ENCODE results near the gene PGM1. TPM values are rescaled to one million over a fixed set of nuclear protein-coding genes. Genes with fewer than 3 reads are reported as not detected.

The PGM1 gene
- total RNA-seq, 1 donor from 2014 or later = 144 TPM

- H3K36me3 ChIP-seq (ENCODE audit: control insufficient read depth in 3 of 3, insufficient read depth in 3 of 3, low read length in 3 of 3) = peaks cover 2 to 6% (median 3%) of the 10 kb centered on the region in 3 donors
- peak overlapping the region; percentile 67 to 72 (median 69) for H3K9ac ChIP-seq (ENCODE audit: low read depth in 1 of 3, low read length in 3 of 3)
- peaks cover 32 to 58% (median 36%) of the 10 kb centered on the region in 3 donors for H3K4me1 ChIP-seq (ENCODE audit: control insufficient read depth in 3 of 3, insufficient read depth in 3 of 3, low read length in 3 of 3)
- no peaks in the 10 kb centered on the region for H3K9me3 ChIP-seq (ENCODE audit: control insufficient read depth in 3 of 3, low read length in 3 of 3)
- H3K27me3 ChIP-seq (ENCODE audit: control insufficient read depth in 3 of 3, insufficient read depth in 3 of 3, low read length in 3 of 3) = no peaks in the 10 kb centered on the region
- H3K4me3 ChIP-seq (ENCODE audit: low read length in 3 of 3) = peak overlapping the region in 2 of 3 donors; percentile 62 to 68
- H3K27ac ChIP-seq (ENCODE audit: low read depth, low read length) = peak overlapping the region; percentile 19
Observed at GRCh38 chr1:63624911-63625310, 31.7 kb downstream of the PGM1 start.

GRCh38 chr1:63626222-63626621 lies 33.0 kb downstream of the PGM1 start:
- peaks cover 7 to 18% (median 14%) of the 10 kb centered on the region in 3 donors for H3K36me3 ChIP-seq (ENCODE audit: control insufficient read depth in 3 of 3, insufficient read depth in 3 of 3, low read length in 3 of 3)
- peak overlapping the region in 1 of 3 donors; percentile 3 for H3K9ac ChIP-seq (ENCODE audit: low read depth in 1 of 3, low read length in 3 of 3)
- H3K27ac ChIP-seq (ENCODE audit: low read depth, low read length) = peak overlapping the region; percentile 11
- H3K9me3 ChIP-seq (ENCODE audit: control insufficient read depth in 3 of 3, low read length in 3 of 3) = no peaks in the 10 kb centered on the region
- peaks cover 28 to 53% (median 30%) of the 10 kb centered on the region in 3 donors for H3K4me1 ChIP-seq (ENCODE audit: control insufficient read depth in 3 of 3, insufficient read depth in 3 of 3, low read length in 3 of 3)
- H3K4me3 ChIP-seq (ENCODE audit: low read length in 3 of 3) = peak overlapping the region in 2 of 3 donors; percentile 62 to 68
- no peaks in the 10 kb centered on the region for H3K27me3 ChIP-seq (ENCODE audit: control insufficient read depth in 3 of 3, insufficient read depth in 3 of 3, low read length in 3 of 3)

GRCh38 chr1:63628607-63629006 lies 35.4 kb downstream of the PGM1 start:
- peaks cover 16 to 32% (median 17%) of the 10 kb centered on the region in 3 donors for H3K4me1 ChIP-seq (ENCODE audit: control insufficient read depth in 3 of 3, insufficient read depth in 3 of 3, low read length in 3 of 3)

GRCh38 chr1:63630238-63630637 lies 37.0 kb downstream of the PGM1 start:
- H3K36me3 ChIP-seq (ENCODE audit: control insufficient read depth in 3 of 3, insufficient read depth in 3 of 3, low read length in 3 of 3) = peaks cover 25 to 50% (median 41%) of the 10 kb centered on the region in 3 donors
- no peaks in the 10 kb centered on the region for H3K27me3 ChIP-seq (ENCODE audit: control insufficient read depth in 3 of 3, insufficient read depth in 3 of 3, low read length in 3 of 3)
- H3K4me3 ChIP-seq (ENCODE audit: low read length in 3 of 3) = no peak overlapping the region
- H3K9ac ChIP-seq (ENCODE audit: low read depth in 1 of 3, low read length in 3 of 3) = no peak overlapping the region
- peaks cover 16 to 21% (median 16%) of the 10 kb centered on the region in 3 donors for H3K4me1 ChIP-seq (ENCODE audit: control insufficient read depth in 3 of 3, insufficient read depth in 3 of 3, low read length in 3 of 3)
- no peak overlapping the region for H3K27ac ChIP-seq (ENCODE audit: low read depth, low read length)
- no peaks in the 10 kb centered on the region for H3K9me3 ChIP-seq (ENCODE audit: control insufficient read depth in 3 of 3, low read length in 3 of 3)

More at GRCh38 chr1:63628607-63629006, 35.4 kb downstream of the PGM1 start:
- Histone ChIP-seq H3K9ac (ENCODE audit: low read depth in 1 of 3, low read length in 3 of 3) (no peak overlapping the region), H3K36me3 (ENCODE audit: control insufficient read depth in 3 of 3, insufficient read depth in 3 of 3, low read length in 3 of 3) (peaks cover 20 to 37% (median 31%) of the 10 kb centered on the region in 3 donors), H3K27ac (ENCODE audit: low read depth, low read length) (peak overlapping the region; percentile 12), H3K27me3 (ENCODE audit: control insufficient read depth in 3 of 3, insufficient read depth in 3 of 3, low read length in 3 of 3) (no peaks in the 10 kb centered on the region), H3K9me3 (ENCODE audit: control insufficient read depth in 3 of 3, low read length in 3 of 3) (no peaks in the 10 kb centered on the region), H3K4me3 (ENCODE audit: low read length in 3 of 3) (no peak overlapping the region)

GRCh38 chr1:63630666-63631065 lies 37.5 kb downstream of the PGM1 start:
- Histone ChIP-seq H3K27ac (ENCODE audit: low read depth, low read length) (no peak overlapping the region), H3K36me3 (ENCODE audit: control insufficient read depth in 3 of 3, insufficient read depth in 3 of 3, low read length in 3 of 3) (peaks cover 25 to 53% (median 41%) of the 10 kb centered on the region in 3 donors), H3K27me3 (ENCODE audit: control insufficient read depth in 3 of 3, insufficient read depth in 3 of 3, low read length in 3 of 3) (no peaks in the 10 kb centered on the region), H3K9me3 (ENCODE audit: control insufficient read depth in 3 of 3, low read length in 3 of 3) (no peaks in the 10 kb centered on the region), H3K9ac (ENCODE audit: low read depth in 1 of 3, low read length in 3 of 3) (no peak overlapping the region), H3K4me3 (ENCODE audit: low read length in 3 of 3) (no peak overlapping the region), H3K4me1 (ENCODE audit: control insufficient read depth in 3 of 3, insufficient read depth in 3 of 3, low read length in 3 of 3) (peaks cover 13 to 18% (median 16%) of the 10 kb centered on the region in 3 donors)

GRCh38 chr1:63632110-63632509 lies 38.9 kb downstream of the PGM1 start:
- H3K27me3 ChIP-seq (ENCODE audit: control insufficient read depth in 3 of 3, insufficient read depth in 3 of 3, low read length in 3 of 3) = no peaks in the 10 kb centered on the region
- no peak overlapping the region for H3K9ac ChIP-seq (ENCODE audit: low read depth in 1 of 3, low read length in 3 of 3)
- no peak overlapping the region for H3K4me3 ChIP-seq (ENCODE audit: low read length in 3 of 3)
- H3K36me3 ChIP-seq (ENCODE audit: control insufficient read depth in 3 of 3, insufficient read depth in 3 of 3, low read length in 3 of 3) = peaks cover 35 to 64% (median 50%) of the 10 kb centered on the region in 3 donors
- H3K4me1 ChIP-seq (ENCODE audit: control insufficient read depth in 3 of 3, insufficient read depth in 3 of 3, low read length in 3 of 3) = peaks cover 9 to 21% (median 14%) of the 10 kb centered on the region in 3 donors
- no peaks in the 10 kb centered on the region for H3K9me3 ChIP-seq (ENCODE audit: control insufficient read depth in 3 of 3, low read length in 3 of 3)
- no peak overlapping the region for H3K27ac ChIP-seq (ENCODE audit: low read depth, low read length)

GRCh38 chr1:63633281-63633680 lies 40.1 kb downstream of the PGM1 start:
- Histone ChIP-seq H3K27me3 (ENCODE audit: control insufficient read depth in 3 of 3, insufficient read depth in 3 of 3, low read length in 3 of 3) (no peaks in the 10 kb centered on the region), H3K4me1 (ENCODE audit: control insufficient read depth in 3 of 3, insufficient read depth in 3 of 3, low read length in 3 of 3) (peaks cover 1 to 13% (median 5%) of the 10 kb centered on the region in 3 donors), H3K4me3 (ENCODE audit: low read length in 3 of 3) (no peak overlapping the region), H3K9ac (ENCODE audit: low read depth in 1 of 3, low read length in 3 of 3) (no peak overlapping the region), H3K27ac (ENCODE audit: low read depth, low read length) (no peak overlapping the region), H3K9me3 (ENCODE audit: control insufficient read depth in 3 of 3, low read length in 3 of 3) (no peaks in the 10 kb centered on the region), H3K36me3 (ENCODE audit: control insufficient read depth in 3 of 3, insufficient read depth in 3 of 3, low read length in 3 of 3) (peaks cover 40 to 75% (median 57%) of the 10 kb centered on the region in 3 donors)

- Histone ChIP-seq H3K27me3 (ENCODE audit: control insufficient read depth in 3 of 3, insufficient read depth in 3 of 3, low read length in 3 of 3) (no peaks in the 10 kb centered on the region), H3K9me3 (ENCODE audit: control insufficient read depth in 3 of 3, low read length in 3 of 3) (no peaks in the 10 kb centered on the region), H3K36me3 (ENCODE audit: control insufficient read depth in 3 of 3, insufficient read depth in 3 of 3, low read length in 3 of 3) (peaks cover 48 to 82% (median 65%) of the 10 kb centered on the region in 3 donors)
Observed at GRCh38 chr1:63634471-63634870, 41.3 kb downstream of the PGM1 start.

GRCh38 chr1:63635681-63636080 lies 42.5 kb downstream of the PGM1 start:
- no peak overlapping the region for H3K4me3 ChIP-seq (ENCODE audit: low read length in 3 of 3)
- peaks cover 0 to 22% (median 14%) of the 10 kb centered on the region in 3 donors for H3K4me1 ChIP-seq (ENCODE audit: control insufficient read depth in 3 of 3, insufficient read depth in 3 of 3, low read length in 3 of 3)
- peaks cover 46 to 79% (median 64%) of the 10 kb centered on the region in 3 donors for H3K36me3 ChIP-seq (ENCODE audit: control insufficient read depth in 3 of 3, insufficient read depth in 3 of 3, low read length in 3 of 3)
- H3K9ac ChIP-seq (ENCODE audit: low read depth in 1 of 3, low read length in 3 of 3) = no peak overlapping the region
- no peaks in the 10 kb centered on the region for H3K27me3 ChIP-seq (ENCODE audit: control insufficient read depth in 3 of 3, insufficient read depth in 3 of 3, low read length in 3 of 3)
- no peak overlapping the region for H3K27ac ChIP-seq (ENCODE audit: low read depth, low read length)
- H3K9me3 ChIP-seq (ENCODE audit: control insufficient read depth in 3 of 3, low read length in 3 of 3) = no peaks in the 10 kb centered on the region

More at GRCh38 chr1:63634471-63634870, 41.3 kb downstream of the PGM1 start:
- H3K27ac ChIP-seq (ENCODE audit: low read depth, low read length) = no peak overlapping the region
- H3K4me3 ChIP-seq (ENCODE audit: low read length in 3 of 3) = no peak overlapping the region
- no peak overlapping the region for H3K9ac ChIP-seq (ENCODE audit: low read depth in 1 of 3, low read length in 3 of 3)
- H3K4me1 ChIP-seq (ENCODE audit: control insufficient read depth in 3 of 3, insufficient read depth in 3 of 3, low read length in 3 of 3) = peaks cover 0 to 17% (median 7%) of the 10 kb centered on the region in 3 donors

- H3K4me1 ChIP-seq (ENCODE audit: control insufficient read depth in 3 of 3, insufficient read depth in 3 of 3, low read length in 3 of 3) = peaks cover 0 to 25% (median 15%) of the 10 kb centered on the region in 3 donors
- no peaks in the 10 kb centered on the region for H3K9me3 ChIP-seq (ENCODE audit: control insufficient read depth in 3 of 3, low read length in 3 of 3)
- no peak overlapping the region for H3K9ac ChIP-seq (ENCODE audit: low read depth in 1 of 3, low read length in 3 of 3)
- H3K27ac ChIP-seq (ENCODE audit: low read depth, low read length) = no peak overlapping the region
- H3K27me3 ChIP-seq (ENCODE audit: control insufficient read depth in 3 of 3, insufficient read depth in 3 of 3, low read length in 3 of 3) = no peaks in the 10 kb centered on the region
- no peak overlapping the region for H3K4me3 ChIP-seq (ENCODE audit: low read length in 3 of 3)
- H3K36me3 ChIP-seq (ENCODE audit: control insufficient read depth in 3 of 3, insufficient read depth in 3 of 3, low read length in 3 of 3) = peaks cover 41 to 73% (median 62%) of the 10 kb centered on the region in 3 donors
Observed at GRCh38 chr1:63636192-63637105, 43.2 kb downstream of the PGM1 start.

All from skeletal muscle tissue (tissue), 4 donors.